ENCODE measurements around the gene STAM2. TPM values are rescaled to one million over a fixed set of nuclear protein-coding genes. Genes with fewer than 3 reads are reported as not detected.
"Not testable (repeated sequence)": the region's sequence is repeated elsewhere in the genome, so short reads cannot be mapped to it uniquely, and the experiment has no call there.

STAM2 gene
- total RNA-seq, 2 experiments from 2014 or later = 13.8 to 16.2 TPM

DNA sequence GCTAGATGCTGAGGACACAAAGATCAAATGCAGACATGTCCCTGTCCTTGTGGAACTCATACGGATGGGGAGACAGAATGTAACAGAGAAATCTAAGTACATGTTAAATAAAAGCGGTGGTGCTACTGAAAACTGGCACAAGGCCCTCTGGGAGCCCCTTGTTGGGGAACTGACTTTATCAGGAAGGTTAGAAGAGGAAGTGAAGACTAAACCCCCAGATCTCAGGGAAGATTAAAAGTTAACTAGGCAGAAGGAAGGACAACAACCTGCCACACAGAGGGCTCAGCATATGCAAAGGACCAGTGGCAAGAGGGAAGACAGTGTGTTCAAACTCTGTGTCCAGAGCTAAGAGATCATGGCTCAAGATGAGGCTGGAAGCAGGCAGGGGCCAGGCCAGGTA is 81.5 kb downstream of the STAM2 start:
- no peak for DNase-seq
- ChIA-PET POLR2A (no interaction called here), CTCF (no interaction called here)
- H3K9me3 Mint-ChIP-seq = no peaks in the 10 kb centered on the region
- H3K36me3 Mint-ChIP-seq (ENCODE audit: low read depth) = peaks cover 3% of the 10 kb centered on the region
- H3K27ac Mint-ChIP-seq = no peak overlapping the region
- H3K4me3 Mint-ChIP-seq = no peak overlapping the region
- peaks cover 45% of the 10 kb centered on the region for H3K27me3 Mint-ChIP-seq
- peaks cover 10% of the 10 kb centered on the region for H3K4me1 Mint-ChIP-seq

DNA sequence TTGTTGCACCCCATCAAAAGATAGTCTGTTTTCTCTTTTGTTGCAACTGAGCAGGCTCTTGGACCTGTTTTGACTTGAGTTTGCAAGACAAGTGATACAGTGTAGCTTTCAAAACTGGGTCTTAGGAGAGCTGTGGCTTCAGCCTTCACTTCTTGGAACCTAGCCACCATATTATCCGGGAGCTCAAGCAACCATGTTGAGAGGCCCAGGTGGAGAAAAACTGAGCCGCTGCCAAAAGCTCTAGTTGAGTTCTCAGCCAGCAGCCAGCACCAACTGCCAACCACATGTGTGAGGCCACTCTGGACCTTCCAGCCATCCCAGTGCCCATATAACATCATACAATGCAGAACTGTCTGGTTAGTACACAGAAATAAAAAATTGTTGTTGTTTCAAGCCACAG is 82.1 kb downstream of the STAM2 start:
- POLR2A ChIA-PET = no interaction called here
- Mint-ChIP-seq H3K4me1 (peaks cover 10% of the 10 kb centered on the region), H3K4me3 (no peak overlapping the region), H3K36me3 (ENCODE audit: low read depth) (peaks cover 3% of the 10 kb centered on the region), H3K27ac (no peak overlapping the region), H3K9me3 (no peaks in the 10 kb centered on the region), H3K27me3 (peaks cover 45% of the 10 kb centered on the region)
- CTCF ChIA-PET = no interaction called here
- no peak for DNase-seq

DNA sequence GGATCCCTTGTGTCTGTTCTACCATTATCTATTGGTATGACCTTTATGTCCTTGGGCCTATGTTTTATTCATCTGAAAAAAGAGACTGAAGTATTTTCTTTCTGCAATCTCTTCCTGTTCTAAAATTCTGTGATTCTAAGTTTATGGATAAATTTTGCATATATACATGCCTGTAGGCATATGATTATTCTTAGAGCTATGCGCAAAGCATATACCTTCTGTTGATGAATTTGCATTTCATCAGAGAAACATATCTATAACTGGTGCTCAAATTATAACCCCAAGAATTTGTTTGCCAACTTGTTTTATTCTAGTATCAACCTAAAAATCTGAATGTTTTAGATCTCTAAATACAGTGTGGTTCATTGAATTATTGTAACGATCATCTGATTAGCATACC is 83.5 kb downstream of the STAM2 start:
- POLR2A ChIA-PET = no interaction called here
- H3K9me3 Mint-ChIP-seq = no peaks in the 10 kb centered on the region

DNA sequence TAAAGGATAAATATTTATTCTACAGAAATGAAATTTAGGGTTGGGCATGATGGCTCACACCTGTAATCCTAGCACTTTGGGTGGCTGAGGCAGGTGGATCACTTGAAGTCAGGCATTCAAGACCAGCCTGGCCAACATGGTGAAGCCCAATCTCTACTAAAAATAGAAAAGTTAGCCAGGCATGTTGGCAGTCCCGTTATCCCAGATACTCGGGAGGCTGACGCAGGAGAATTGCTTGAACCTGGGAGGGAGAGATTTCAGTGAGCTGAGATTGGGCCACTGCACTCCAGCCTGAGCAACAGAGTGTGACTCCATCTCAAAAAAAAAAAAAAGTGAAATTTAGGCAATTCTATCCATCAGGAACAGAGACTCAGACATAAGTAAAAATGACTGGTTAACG is 84.8 kb downstream of the STAM2 start:
- H3K27ac Mint-ChIP-seq, CTCF ChIA-PET, POLR2A ChIA-PET: not testable (repeated sequence)

More for the DNA sequence above, 83.5 kb downstream of the STAM2 start:
- Mint-ChIP-seq H3K4me1 (peaks cover under 1% of the 10 kb centered on the region), H3K36me3 (ENCODE audit: low read depth) (no peaks in the 10 kb centered on the region), H3K4me3 (no peak overlapping the region), H3K27me3 (peaks cover 33% of the 10 kb centered on the region), H3K27ac (no peak overlapping the region)
- no peak for DNase-seq
- CTCF ChIA-PET = no interaction called here

DNA sequence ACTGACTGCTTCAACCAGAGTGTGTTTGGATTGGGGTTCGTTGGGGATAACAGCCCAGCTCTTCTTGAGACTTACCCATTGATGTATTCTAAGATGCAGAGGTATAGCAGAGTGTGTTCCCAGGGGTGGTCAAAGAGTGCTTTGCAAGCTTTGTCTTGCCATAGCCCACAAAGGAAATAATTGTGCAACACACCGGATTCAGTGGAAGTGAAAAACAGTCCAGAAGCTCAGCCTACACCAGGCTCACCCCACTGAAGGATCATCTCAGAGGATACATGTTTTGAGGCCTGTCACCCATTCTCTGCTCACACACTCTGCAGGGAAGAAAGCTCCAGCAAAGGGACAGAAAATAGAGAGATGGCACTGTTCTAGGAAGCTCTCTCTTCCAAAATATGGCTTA is 86.3 kb downstream of the STAM2 start:
- ChIA-PET POLR2A (no interaction called here), CTCF (no interaction called here)
- DNase-seq = no peak
- H3K4me3 Mint-ChIP-seq = no peak overlapping the region
- H3K27me3 Mint-ChIP-seq = peaks cover 16% of the 10 kb centered on the region
- no peaks in the 10 kb centered on the region for H3K9me3 Mint-ChIP-seq
- H3K4me1 Mint-ChIP-seq = no peaks in the 10 kb centered on the region
- no peaks in the 10 kb centered on the region for H3K36me3 Mint-ChIP-seq (ENCODE audit: low read depth)
- H3K27ac Mint-ChIP-seq = no peak overlapping the region

More for the DNA sequence above, 84.8 kb downstream of the STAM2 start:
- not testable (repeated sequence) for H3K9me3 Mint-ChIP-seq; H3K36me3 Mint-ChIP-seq (ENCODE audit: low read depth); H3K4me3 Mint-ChIP-seq; H3K4me1 Mint-ChIP-seq; DNase-seq
- peaks cover 25% of the 10 kb centered on the region for H3K27me3 Mint-ChIP-seq

DNA sequence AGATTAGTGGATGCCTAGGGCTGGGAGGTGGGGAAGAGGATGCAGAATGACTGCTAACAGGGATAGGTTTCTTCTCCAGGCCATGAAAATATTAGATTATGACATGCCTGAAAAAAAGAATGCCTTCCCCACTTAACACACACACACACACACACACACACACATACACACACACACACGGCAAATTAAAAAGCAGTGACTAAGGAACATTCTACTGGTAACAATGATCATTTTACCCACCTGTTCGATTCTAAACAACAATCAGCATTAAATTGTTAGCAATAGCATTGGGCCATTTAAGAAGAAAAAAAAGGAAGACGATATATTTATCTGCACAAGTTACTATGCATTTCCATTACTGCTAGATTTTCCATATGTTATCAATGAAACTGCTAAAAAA is 87.6 kb downstream of the STAM2 start:
- H3K27me3 Mint-ChIP-seq = peaks cover 5% of the 10 kb centered on the region
- H3K9me3 Mint-ChIP-seq = no peaks in the 10 kb centered on the region
- CTCF ChIA-PET = no interaction called here
- DNase-seq = no peak
- H3K4me3 Mint-ChIP-seq = no peak overlapping the region
- H3K36me3 Mint-ChIP-seq (ENCODE audit: low read depth) = no peaks in the 10 kb centered on the region
- no peaks in the 10 kb centered on the region for H3K4me1 Mint-ChIP-seq
- no peak overlapping the region for H3K27ac Mint-ChIP-seq
- POLR2A ChIA-PET = no interaction called here

DNA sequence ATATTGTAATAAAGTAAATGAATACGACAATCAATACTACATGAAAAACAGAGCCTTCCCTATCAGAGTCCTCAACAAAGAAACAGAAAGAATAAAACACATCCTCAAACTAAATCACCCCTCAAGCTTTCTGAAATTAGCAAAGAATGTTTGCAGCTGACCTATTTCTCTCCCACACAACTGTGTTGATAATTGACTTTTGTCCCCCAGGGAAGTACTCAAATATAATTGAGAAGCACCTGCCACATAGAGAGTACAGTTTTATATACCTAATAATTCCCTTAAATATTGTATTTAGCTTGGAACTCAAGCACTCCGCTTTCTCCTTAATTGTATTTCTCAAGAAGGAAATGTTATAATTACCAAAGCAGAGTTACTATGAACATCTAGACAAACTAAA is 89.3 kb downstream of the STAM2 start:
- Mint-ChIP-seq H3K9me3 (no peaks in the 10 kb centered on the region), H3K4me1 (no peaks in the 10 kb centered on the region), H3K4me3 (no peak overlapping the region), H3K36me3 (ENCODE audit: low read depth) (no peaks in the 10 kb centered on the region), H3K27me3 (peaks cover 5% of the 10 kb centered on the region), H3K27ac (no peak overlapping the region)
- ChIA-PET CTCF (no interaction called here), POLR2A (no interaction called here)
- no peak for DNase-seq

DNA sequence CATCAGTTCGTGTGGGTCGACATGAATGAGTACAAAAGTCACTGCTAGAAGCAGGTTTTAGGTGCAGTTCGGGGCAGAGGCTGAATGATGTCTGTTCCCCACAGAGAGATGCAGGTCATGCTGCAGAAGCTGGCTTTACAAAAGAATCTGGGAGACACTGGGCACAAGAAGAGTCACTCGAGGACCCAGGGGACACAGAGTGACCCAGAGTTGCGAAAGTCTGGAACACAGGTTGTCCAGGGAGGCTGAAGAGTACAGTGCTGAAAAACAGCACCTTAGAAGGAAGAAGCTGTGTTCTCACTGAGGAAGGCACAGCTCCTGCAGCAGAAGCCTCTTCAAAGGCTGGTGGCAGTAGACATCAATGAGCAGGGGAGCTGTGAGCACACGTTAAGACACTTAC is 91.5 kb downstream of the STAM2 start:
- DNase-seq = no peak
- H3K36me3 Mint-ChIP-seq (ENCODE audit: low read depth) = no peaks in the 10 kb centered on the region
- ChIA-PET CTCF (no interaction called here), POLR2A (no interaction called here)
- no peaks in the 10 kb centered on the region for H3K9me3 Mint-ChIP-seq
- no peaks in the 10 kb centered on the region for H3K4me1 Mint-ChIP-seq
- no peak overlapping the region for H3K4me3 Mint-ChIP-seq
- no peak overlapping the region for H3K27ac Mint-ChIP-seq
- peaks cover 2% of the 10 kb centered on the region for H3K27me3 Mint-ChIP-seq

DNA sequence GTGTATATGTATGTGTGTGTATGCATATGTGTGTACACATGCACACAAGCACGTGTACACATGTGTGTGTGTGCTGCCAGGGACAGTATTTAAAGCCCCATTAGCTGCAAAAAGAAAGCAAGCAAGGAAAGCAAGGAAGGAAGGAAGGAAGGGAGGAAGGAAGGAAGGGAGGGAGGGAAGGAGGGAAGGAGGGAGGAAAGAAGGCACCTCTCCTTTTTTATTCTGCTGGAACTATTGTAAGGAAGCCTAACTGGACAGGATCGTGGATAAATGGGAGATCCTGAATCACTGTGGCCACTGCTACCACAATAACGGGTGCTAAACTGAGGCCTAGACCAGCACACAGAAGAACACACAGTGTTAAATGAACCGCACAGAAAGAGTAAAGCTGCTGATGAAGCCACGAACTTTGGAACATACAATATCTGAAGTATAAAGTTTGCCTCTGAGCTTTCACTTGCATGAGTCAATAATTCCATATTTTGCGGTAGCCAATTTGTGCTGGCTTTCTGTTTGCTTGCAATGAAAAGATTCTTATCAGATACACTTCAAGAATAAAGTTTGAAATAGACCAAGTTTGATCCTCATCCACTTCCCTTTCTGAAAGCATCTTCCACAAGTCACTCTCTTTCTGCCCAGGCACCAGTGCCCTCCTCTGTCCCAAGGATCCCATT is 92.2 kb downstream of the STAM2 start:
- no peaks in the 10 kb centered on the region for H3K36me3 Mint-ChIP-seq (ENCODE audit: low read depth)
- no peak overlapping the region for H3K4me3 Mint-ChIP-seq
- CTCF ChIA-PET = no interaction called here
- H3K9me3 Mint-ChIP-seq = no peaks in the 10 kb centered on the region
- H3K4me1 Mint-ChIP-seq = no peaks in the 10 kb centered on the region
- no peak for DNase-seq
- H3K27ac Mint-ChIP-seq = no peak overlapping the region
- POLR2A ChIA-PET = no interaction called here
- no peaks in the 10 kb centered on the region for H3K27me3 Mint-ChIP-seq

DNA sequence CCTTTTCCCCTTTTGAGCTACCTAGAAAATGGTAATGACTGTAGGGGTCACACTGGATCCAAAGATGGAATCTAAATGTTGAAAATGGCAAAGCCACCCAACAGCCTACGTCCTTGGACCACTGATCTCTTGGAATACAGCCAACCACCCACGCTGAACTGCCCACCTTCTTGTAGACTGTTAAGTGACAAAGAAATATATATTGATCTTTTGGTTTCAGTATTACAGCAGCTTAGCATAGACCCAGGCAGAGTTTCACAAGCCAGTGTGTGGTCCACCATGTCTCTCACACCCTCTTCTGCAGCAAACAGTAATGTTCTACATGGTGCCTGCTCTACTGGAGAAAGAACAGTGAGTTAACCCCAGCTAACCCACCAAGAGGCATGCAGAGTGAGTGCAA is 96.9 kb downstream of the STAM2 start:
- H3K9me3 Mint-ChIP-seq = no peaks in the 10 kb centered on the region
- POLR2A ChIA-PET = no interaction called here
- no peak for DNase-seq
- CTCF ChIA-PET = no interaction called here
- no peak overlapping the region for H3K4me3 Mint-ChIP-seq
- H3K4me1 Mint-ChIP-seq = no peaks in the 10 kb centered on the region
- no peak overlapping the region for H3K27ac Mint-ChIP-seq
- no peaks in the 10 kb centered on the region for H3K27me3 Mint-ChIP-seq
- H3K36me3 Mint-ChIP-seq (ENCODE audit: low read depth) = no peaks in the 10 kb centered on the region

DNA sequence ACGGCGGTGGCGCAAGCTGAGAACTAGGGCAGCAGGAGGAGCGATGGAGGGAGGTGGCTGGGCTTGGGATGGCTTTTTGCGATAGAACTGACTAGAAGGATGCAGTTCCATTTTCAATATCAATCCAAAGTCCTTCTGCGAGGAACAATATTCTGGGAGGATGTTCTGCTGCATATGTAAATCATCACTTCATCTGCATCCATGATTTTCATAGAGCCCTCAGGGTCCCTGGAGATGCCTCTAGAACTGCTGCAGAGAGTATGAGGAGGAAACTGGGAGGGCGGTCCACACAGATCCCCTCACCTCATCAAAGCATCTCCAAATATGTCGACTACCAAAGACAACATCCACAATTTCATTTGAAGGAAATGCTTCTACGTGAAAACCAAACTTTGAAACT is 97.5 kb downstream of the STAM2 start:
- no peaks in the 10 kb centered on the region for H3K27me3 Mint-ChIP-seq
- no peak overlapping the region for H3K27ac Mint-ChIP-seq
- ChIA-PET POLR2A (no interaction called here), CTCF (no interaction called here)
- H3K4me3 Mint-ChIP-seq = no peak overlapping the region
- no peaks in the 10 kb centered on the region for H3K9me3 Mint-ChIP-seq
- no peaks in the 10 kb centered on the region for H3K36me3 Mint-ChIP-seq (ENCODE audit: low read depth)
- no peaks in the 10 kb centered on the region for H3K4me1 Mint-ChIP-seq
- no peak for DNase-seq

DNA sequence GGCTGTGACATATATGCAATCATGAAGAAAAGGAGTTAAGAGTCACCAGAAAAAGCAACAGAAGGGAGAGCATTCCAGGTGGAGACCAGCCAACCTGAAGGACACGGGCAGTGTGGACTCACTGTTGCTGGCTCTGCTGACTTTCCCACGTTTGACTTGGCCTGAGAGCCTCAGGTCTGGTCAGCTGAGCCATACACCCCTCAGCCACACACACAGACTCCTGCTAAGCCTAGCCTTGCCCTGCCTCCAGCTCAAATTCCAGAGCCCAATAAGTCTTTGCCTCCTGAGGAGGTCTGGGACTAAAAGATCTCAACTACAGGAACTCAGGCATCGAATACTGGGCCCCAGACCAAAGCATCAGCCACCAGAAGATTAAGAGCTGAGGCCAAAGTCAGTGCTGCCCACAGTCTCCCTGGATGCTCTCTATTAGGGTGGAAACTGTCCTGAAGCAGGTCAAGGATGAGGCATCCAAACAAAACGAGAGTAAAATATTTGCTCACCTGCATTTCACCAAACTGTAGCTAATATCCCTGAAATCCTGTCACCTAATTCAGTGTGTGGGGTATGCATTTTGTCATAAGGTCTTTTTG is 100.0 kb downstream of the STAM2 start:
- no peak for DNase-seq
- Mint-ChIP-seq H3K9me3 (no peaks in the 10 kb centered on the region), H3K4me1 (no peaks in the 10 kb centered on the region), H3K36me3 (ENCODE audit: low read depth) (no peaks in the 10 kb centered on the region), H3K4me3 (no peak overlapping the region), H3K27ac (no peak overlapping the region), H3K27me3 (no peaks in the 10 kb centered on the region)
- ChIA-PET POLR2A (no interaction called here), CTCF (interaction anchor here (0.7 kb wide), 2 partner anchors 45 to 575 kb away, joined by 3 read pairs; no protein-coding TSS in a partner anchor)

DNA sequence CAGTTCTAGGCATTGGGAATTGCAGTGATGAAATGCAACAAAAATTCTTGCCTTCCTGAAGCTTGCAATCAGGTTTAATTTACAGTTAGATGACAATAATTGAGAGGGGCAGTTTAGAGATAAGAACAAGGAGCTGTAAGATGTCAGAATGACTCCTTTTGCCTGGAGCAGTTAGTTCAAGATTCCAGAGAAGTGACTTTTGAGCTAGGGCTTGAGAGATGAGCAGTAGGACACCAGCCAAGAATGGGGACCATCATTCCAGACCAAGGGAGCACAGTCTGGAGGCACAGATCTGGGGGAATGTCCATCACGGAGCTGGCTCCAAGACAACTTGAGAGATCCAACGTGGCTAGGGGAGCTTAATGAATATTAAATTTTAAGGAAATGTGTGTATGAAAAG is 103.6 kb downstream of the STAM2 start:
- POLR2A ChIA-PET = no interaction called here
- CTCF ChIA-PET = no interaction called here
- Mint-ChIP-seq H3K4me3 (no peak overlapping the region), H3K36me3 (ENCODE audit: low read depth) (no peaks in the 10 kb centered on the region), H3K9me3 (no peaks in the 10 kb centered on the region), H3K27me3 (no peaks in the 10 kb centered on the region), H3K4me1 (no peaks in the 10 kb centered on the region), H3K27ac (no peak overlapping the region)
- no peak for DNase-seq

DNA sequence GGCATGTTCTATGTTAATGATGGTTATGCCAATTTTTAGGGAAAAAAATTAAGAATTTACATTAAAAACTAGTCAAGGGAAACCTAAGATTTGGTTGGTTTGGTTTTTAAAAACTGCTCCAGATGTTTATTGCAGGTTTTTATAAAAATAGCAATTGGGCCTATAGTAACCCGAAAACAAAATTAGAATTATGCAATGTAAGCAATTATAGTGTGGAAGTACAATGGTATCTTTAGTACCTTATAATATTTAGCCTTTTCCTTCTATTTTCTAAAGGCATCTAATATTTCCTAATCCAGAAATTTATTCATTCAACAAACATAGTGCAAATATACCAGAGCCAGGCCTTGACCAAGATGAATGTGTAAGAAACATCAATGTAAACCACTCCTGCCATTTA is 104.0 kb downstream of the STAM2 start:
- Mint-ChIP-seq H3K36me3 (ENCODE audit: low read depth) (no peaks in the 10 kb centered on the region), H3K4me1 (no peaks in the 10 kb centered on the region), H3K9me3 (no peaks in the 10 kb centered on the region), H3K27me3 (no peaks in the 10 kb centered on the region), H3K4me3 (no peak overlapping the region), H3K27ac (no peak overlapping the region)
- DNase-seq = no peak
- ChIA-PET CTCF (no interaction called here), POLR2A (no interaction called here)
